WTC11 (cell line): Measurements from ENCODE around the gene ARMC8. TPM values are rescaled to one million over a fixed set of nuclear protein-coding genes. Genes with fewer than 3 reads are reported as not detected.

Experiments used
- IRF2 ChIP-seq: sonication (generic); formaldehyde crosslinking; IDR thresholded peaks from 2 replicates; pipeline ENCODE4 v1.8.0; 2022; ENCODE audit warnings: low read depth, missing genetic modification reagents, borderline replicate concordance
- USF2 ChIP-seq: sonication (generic); formaldehyde crosslinking; IDR thresholded peaks from 2 replicates; pipeline ENCODE4 v1.8.1; 2023; ENCODE audit warnings: mild to moderate bottlenecking, missing genetic modification reagents, moderate library complexity
- ZNF121 ChIP-seq: sonication (generic); formaldehyde crosslinking; IDR thresholded peaks from 2 replicates; pipeline ENCODE4 v1.8.0; 2023; ENCODE audit warnings: missing genetic modification reagents
- ZNF138 ChIP-seq: sonication (generic); formaldehyde crosslinking; conservative IDR thresholded peaks from 2 replicates; pipeline ENCODE4 v1.8.1; 2022; ENCODE audit warnings: mild to moderate bottlenecking, moderate library complexity, missing genetic modification reagents
- ZNF423 ChIP-seq: fragments of 250-450 bp; sonication (Bioruptor Pico); IDR thresholded peaks from 2 replicates; pipeline ENCODE4 v2.1.2; 2022; ENCODE audit warnings: mild to moderate bottlenecking, moderate library complexity
- ZNF532 ChIP-seq: fragments of 250-450 bp; sonication (Bioruptor Pico); IDR thresholded peaks from 2 replicates; pipeline ENCODE4 v1.9.0; 2021; ENCODE audit warnings: mild to moderate bottlenecking, borderline replicate concordance
- total RNA-seq: library from RNA; stranded (reverse); gene quantifications from 3 replicates; pipeline ENCODE4 v1.2.3, GENCODE V29; 2021
- TF ChIP-seq, protein P1 (sequence below): sonication (generic); formaldehyde crosslinking; IDR thresholded peaks from 2 replicates; pipeline ENCODE4 v1.8.0; 2023; ENCODE audit warnings: mild to moderate bottlenecking, missing genetic modification reagents
- TF ChIP-seq, protein P2 (sequence below): sonication (generic); formaldehyde crosslinking; IDR thresholded peaks from 2 replicates; pipeline ENCODE4 v1.8.0; 2022; ENCODE audit warnings: missing genetic modification reagents
- TF ChIP-seq, protein P3 (sequence below): fragments of 250-450 bp; sonication (Bioruptor Pico); IDR thresholded peaks from 2 replicates; pipeline ENCODE4 v2.1.2; 2022; ENCODE audit warnings: mild to moderate bottlenecking, moderate library complexity
- TF ChIP-seq, protein P4 (sequence below): sonication (generic); formaldehyde crosslinking; conservative IDR thresholded peaks from 2 replicates; pipeline ENCODE4 v1.8.1; 2023; ENCODE audit warnings: mild to moderate bottlenecking, low read depth, missing genetic modification reagents, moderate library complexity

ARMC8 gene
- total RNA-seq, 1 experiment from 2014 or later, result 44.9 TPM

- TF ChIP-seq, protein P1, sequence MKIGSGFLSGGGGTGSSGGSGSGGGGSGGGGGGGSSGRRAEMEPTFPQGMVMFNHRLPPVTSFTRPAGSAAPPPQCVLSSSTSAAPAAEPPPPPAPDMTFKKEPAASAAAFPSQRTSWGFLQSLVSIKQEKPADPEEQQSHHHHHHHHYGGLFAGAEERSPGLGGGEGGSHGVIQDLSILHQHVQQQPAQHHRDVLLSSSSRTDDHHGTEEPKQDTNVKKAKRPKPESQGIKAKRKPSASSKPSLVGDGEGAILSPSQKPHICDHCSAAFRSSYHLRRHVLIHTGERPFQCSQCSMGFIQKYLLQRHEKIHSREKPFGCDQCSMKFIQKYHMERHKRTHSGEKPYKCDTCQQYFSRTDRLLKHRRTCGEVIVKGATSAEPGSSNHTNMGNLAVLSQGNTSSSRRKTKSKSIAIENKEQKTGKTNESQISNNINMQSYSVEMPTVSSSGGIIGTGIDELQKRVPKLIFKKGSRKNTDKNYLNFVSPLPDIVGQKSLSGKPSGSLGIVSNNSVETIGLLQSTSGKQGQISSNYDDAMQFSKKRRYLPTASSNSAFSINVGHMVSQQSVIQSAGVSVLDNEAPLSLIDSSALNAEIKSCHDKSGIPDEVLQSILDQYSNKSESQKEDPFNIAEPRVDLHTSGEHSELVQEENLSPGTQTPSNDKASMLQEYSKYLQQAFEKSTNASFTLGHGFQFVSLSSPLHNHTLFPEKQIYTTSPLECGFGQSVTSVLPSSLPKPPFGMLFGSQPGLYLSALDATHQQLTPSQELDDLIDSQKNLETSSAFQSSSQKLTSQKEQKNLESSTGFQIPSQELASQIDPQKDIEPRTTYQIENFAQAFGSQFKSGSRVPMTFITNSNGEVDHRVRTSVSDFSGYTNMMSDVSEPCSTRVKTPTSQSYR (CRISPR knock-in tag), result no peak
- TF ChIP-seq ZNF532 (no peak), IRF2 (CRISPR knock-in tag) (no peak), ZNF121 (CRISPR knock-in tag) (no peak), USF2 (CRISPR knock-in tag) (no peak), ZNF423 (CRISPR knock-in tag) (no peak), ZNF138 (CRISPR knock-in tag) (no peak)
- TF ChIP-seq, protein P2, sequence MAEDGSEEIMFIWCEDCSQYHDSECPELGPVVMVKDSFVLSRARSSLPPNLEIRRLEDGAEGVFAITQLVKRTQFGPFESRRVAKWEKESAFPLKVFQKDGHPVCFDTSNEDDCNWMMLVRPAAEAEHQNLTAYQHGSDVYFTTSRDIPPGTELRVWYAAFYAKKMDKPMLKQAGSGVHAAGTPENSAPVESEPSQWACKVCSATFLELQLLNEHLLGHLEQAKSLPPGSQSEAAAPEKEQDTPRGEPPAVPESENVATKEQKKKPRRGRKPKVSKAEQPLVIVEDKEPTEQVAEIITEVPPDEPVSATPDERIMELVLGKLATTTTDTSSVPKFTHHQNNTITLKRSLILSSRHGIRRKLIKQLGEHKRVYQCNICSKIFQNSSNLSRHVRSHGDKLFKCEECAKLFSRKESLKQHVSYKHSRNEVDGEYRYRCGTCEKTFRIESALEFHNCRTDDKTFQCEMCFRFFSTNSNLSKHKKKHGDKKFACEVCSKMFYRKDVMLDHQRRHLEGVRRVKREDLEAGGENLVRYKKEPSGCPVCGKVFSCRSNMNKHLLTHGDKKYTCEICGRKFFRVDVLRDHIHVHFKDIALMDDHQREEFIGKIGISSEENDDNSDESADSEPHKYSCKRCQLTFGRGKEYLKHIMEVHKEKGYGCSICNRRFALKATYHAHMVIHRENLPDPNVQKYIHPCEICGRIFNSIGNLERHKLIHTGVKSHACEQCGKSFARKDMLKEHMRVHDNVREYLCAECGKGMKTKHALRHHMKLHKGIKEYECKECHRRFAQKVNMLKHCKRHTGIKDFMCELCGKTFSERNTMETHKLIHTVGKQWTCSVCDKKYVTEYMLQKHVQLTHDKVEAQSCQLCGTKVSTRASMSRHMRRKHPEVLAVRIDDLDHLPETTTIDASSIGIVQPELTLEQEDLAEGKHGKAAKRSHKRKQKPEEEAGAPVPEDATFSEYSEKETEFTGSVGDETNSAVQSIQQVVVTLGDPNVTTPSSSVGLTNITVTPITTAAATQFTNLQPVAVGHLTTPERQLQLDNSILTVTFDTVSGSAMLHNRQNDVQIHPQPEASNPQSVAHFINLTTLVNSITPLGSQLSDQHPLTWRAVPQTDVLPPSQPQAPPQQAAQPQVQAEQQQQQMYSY (CRISPR knock-in tag), result no peak
- TF ChIP-seq, protein P3, sequence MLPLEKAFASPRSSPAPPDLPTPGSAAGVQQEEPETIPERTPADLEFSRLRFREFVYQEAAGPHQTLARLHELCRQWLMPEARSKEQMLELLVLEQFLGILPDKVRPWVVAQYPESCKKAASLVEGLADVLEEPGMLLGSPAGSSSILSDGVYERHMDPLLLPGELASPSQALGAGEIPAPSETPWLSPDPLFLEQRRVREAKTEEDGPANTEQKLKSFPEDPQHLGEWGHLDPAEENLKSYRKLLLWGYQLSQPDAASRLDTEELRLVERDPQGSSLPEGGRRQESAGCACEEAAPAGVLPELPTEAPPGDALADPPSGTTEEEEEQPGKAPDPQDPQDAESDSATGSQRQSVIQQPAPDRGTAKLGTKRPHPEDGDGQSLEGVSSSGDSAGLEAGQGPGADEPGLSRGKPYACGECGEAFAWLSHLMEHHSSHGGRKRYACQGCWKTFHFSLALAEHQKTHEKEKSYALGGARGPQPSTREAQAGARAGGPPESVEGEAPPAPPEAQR (CRISPR knock-in tag), result no peak
- TF ChIP-seq, protein P4, sequence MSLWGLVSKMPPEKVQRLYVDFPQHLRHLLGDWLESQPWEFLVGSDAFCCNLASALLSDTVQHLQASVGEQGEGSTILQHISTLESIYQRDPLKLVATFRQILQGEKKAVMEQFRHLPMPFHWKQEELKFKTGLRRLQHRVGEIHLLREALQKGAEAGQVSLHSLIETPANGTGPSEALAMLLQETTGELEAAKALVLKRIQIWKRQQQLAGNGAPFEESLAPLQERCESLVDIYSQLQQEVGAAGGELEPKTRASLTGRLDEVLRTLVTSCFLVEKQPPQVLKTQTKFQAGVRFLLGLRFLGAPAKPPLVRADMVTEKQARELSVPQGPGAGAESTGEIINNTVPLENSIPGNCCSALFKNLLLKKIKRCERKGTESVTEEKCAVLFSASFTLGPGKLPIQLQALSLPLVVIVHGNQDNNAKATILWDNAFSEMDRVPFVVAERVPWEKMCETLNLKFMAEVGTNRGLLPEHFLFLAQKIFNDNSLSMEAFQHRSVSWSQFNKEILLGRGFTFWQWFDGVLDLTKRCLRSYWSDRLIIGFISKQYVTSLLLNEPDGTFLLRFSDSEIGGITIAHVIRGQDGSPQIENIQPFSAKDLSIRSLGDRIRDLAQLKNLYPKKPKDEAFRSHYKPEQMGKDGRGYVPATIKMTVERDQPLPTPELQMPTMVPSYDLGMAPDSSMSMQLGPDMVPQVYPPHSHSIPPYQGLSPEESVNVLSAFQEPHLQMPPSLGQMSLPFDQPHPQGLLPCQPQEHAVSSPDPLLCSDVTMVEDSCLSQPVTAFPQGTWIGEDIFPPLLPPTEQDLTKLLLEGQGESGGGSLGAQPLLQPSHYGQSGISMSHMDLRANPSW (CRISPR knock-in tag), result no peak
These were observed 880 bp upstream of the ARMC8 start (continued) for GRCh38 chr3:138186221-138186620.
